Measurements from ENCODE around the gene CRYGS. TPM values are rescaled to one million over a fixed set of nuclear protein-coding genes. Genes with fewer than 3 reads are reported as not detected.

CRYGS gene
- total RNA-seq, 4 donors from 2014 or later, result 1.1 to 4.2 (median 2.9) TPM

DNA sequence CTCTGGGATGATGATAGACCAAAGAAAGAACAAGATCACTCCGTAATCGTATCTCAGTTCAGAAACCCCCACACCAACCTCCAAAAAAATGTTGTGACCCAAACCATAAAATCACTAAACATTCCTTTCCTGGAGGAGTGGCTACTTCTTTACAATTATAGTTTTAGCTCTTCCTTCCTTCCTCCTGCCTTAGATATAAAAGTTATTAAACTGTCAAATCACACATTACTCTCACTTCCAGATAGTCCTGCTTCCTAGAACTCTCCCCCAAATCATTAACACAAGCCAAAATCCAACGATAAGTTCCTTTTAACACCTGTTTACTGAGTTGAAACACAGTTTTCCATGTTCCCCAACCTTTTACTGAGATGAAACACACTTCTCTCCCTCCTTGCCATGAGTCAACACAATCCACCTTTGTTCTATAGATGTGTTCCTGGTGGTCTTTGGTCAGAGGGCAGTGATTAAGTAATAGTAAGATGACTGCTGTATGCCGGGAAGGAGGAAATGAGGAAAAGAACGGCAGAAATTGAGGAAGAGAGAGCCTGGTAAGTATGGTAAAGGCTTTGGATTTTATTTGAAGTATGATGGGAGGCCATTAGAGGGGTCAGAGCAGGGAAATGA is 8.3 kb upstream of the CRYGS start:
- Histone ChIP-seq H3K4me1 (no peaks in the 10 kb centered on the region), H3K9me3 (no peaks in the 10 kb centered on the region), H3K27me3 (no peaks in the 10 kb centered on the region), H3K4me3 (replicated peaks in 1 of 3) (no peak overlapping the region), H3K27ac (no peak overlapping the region), H3K36me3 (peaks cover 18 to 45% of the 10 kb centered on the region in 2 donors)
- no peak for DNase-seq
- intact Hi-C loops (cut with DNase I), result no loop called here
- WGBS, 2 donors, result 85 to 88% methylated on average over 5 of the region's 5 CpGs
- TF ChIP-seq CTCF (IDR thresholded peaks at IDR 0.05) (no peak), POLR2A (IDR thresholded peaks at IDR 0.05) (no peak)

DNA sequence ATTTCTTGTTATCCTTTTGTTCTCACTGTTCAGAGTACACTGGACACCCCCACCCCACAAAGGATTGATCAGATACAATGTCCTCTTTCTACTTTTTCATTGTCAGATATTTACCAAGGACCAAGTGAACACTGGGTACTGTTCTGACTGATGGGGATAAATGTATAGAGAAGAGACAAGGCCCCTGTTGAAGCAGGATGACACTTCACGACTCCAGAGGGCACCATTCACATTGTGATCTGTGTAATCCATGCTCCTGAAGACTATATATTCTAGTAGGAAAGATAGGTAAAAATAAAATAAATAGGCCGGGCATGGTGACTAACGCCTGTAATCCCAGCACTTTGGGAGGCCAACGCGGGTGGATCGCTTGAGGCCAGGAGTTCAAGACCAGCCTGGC is 7.2 kb upstream of the CRYGS start:
- no peaks in the 10 kb centered on the region for H3K27me3 ChIP-seq
- no peak overlapping the region for H3K4me3 ChIP-seq (replicated peaks in 1 of 3)
- intact Hi-C loops (cut with DNase I), result no loop called here
- no peak overlapping the region for H3K27ac ChIP-seq
- 94 to 95% methylated on average over 6 of the region's 6 CpGs for WGBS, 2 donors
- peaks cover 20 to 37% of the 10 kb centered on the region in 2 donors for H3K36me3 ChIP-seq
- H3K9me3 ChIP-seq, result no peaks in the 10 kb centered on the region
- TF ChIP-seq POLR2A (IDR thresholded peaks at IDR 0.05) (no peak), CTCF (IDR thresholded peaks at IDR 0.05) (no peak)
- H3K4me1 ChIP-seq, result no peaks in the 10 kb centered on the region
- DNase-seq, result no peak

- Histone ChIP-seq H3K4me3 (replicated peaks in 1 of 3) (no peak overlapping the region), H3K27me3 (no peaks in the 10 kb centered on the region), H3K4me1 (no peaks in the 10 kb centered on the region), H3K36me3 (peaks cover 19 to 27% of the 10 kb centered on the region in 2 donors), H3K9me3 (no peaks in the 10 kb centered on the region), H3K27ac (no peak overlapping the region)
- TF ChIP-seq POLR2A (IDR thresholded peaks at IDR 0.05) (no peak), CTCF (IDR thresholded peaks at IDR 0.05) (no peak)
- 95 to 98% methylated on average over 3 of the region's 3 CpGs for WGBS, 2 donors
- intact Hi-C loops (cut with DNase I), result no loop called here
- no peak for DNase-seq
These were observed 5.3 kb upstream of the CRYGS start for GRCh38 chr3:186549497-186549896.

- intact Hi-C loops (cut with DNase I), result loop anchor here (5.0 kb wide), 2 partner anchors 284 to 559 kb away; no protein-coding TSS in a partner anchor
- no peak for TF ChIP-seq CTCF (IDR thresholded peaks at IDR 0.05)
- TF ChIP-seq POLR2A (IDR thresholded peaks at IDR 0.05), result no peak
- Histone ChIP-seq H3K4me3 (replicated peaks in 1 of 3) (no peak overlapping the region), H3K9me3 (no peaks in the 10 kb centered on the region), H3K36me3 (no peaks in the 10 kb centered on the region), H3K27ac (no peak overlapping the region), H3K27me3 (no peaks in the 10 kb centered on the region), H3K4me1 (peaks cover 3 to 9% of the 10 kb centered on the region in 2 donors)
- WGBS, 2 donors, result 48 to 51% methylated on average over 2 of the region's 2 CpGs
- DNase-seq, result no peak
These were observed 3.3 kb downstream of the CRYGS start for GRCh38 chr3:186540835-186541226.

GRCh38 chr3:186540221-186540834 is 3.9 kb downstream of the CRYGS start:
- H3K27ac ChIP-seq, result no peak overlapping the region
- intact Hi-C loops (cut with DNase I), result loop anchor here (5.0 kb wide), 2 partner anchors 283 to 558 kb away; no protein-coding TSS in a partner anchor

More at GRCh38 chr3:186540221-186540834, 3.9 kb downstream of the CRYGS start:
- TF ChIP-seq CTCF (IDR thresholded peaks at IDR 0.05) (peak; percentile 17 to 94 (median 70)), POLR2A (IDR thresholded peaks at IDR 0.05) (no peak)
- DNase-seq, result peak; percentile 83 to 87
- WGBS, 2 donors, result 10 to 11% methylated on average over 8 of the region's 8 CpGs
- no peaks in the 10 kb centered on the region for H3K27me3 ChIP-seq
- no peak overlapping the region for H3K4me3 ChIP-seq (replicated peaks in 1 of 3)
- H3K4me1 ChIP-seq, result peaks cover 3 to 9% of the 10 kb centered on the region in 2 donors
- H3K36me3 ChIP-seq, result no peaks in the 10 kb centered on the region
- H3K9me3 ChIP-seq, result no peaks in the 10 kb centered on the region

Data from thyroid gland (tissue), 4 donors.